ENCODE data around the gene PTPN21.

DNA sequence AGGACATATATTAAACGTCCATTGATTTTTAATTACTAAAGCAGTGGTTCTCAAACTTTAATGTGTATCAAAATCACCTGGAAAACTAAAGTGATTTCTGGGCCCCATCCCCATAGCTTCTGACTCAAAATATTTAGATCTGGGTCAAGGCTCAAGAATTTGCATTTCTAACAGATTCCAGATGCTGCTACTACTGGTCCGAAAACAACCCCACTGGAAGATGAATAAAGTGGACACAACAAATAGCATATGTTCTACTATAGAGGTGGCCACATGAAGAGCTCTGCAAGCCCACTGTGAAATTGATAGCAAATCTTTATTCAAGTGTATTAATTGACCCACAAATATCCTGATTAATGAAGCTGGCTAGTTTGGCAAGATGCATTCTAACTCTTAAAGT lies 99.9 kb downstream of the PTPN21 start:
- TF ChIP-seq EP300 (IDR thresholded peaks at IDR 0.05) (no peak), CTCF (IDR thresholded peaks at IDR 0.05) (no peak)

Data from stomach (tissue), 4 donors.